Brain microvascular endothelial cell (primary cell): Measurements from ENCODE around the gene NFIX.

ENCODE experiments used
- DNase-seq: peaks from one replicate; pipeline ENCODE4 v3.0.0-alpha.2; 2020
- H3K27ac ChIP-seq: fragments of 250-450 bp; sonication (Bioruptor Pico); 2 replicates; pipeline ENCODE4 v1.5.1; 2020; ENCODE audit warnings: mild to moderate bottlenecking, moderate library complexity
- H3K27me3 ChIP-seq: fragments of 250-450 bp; sonication (Bioruptor Pico); replicated peaks from 2 replicates; pipeline ENCODE4 v1.5.1; 2020; ENCODE audit warnings: mild to moderate bottlenecking
- H3K36me3 ChIP-seq: fragments of 250-450 bp; sonication (Bioruptor Pico); replicated peaks from 2 replicates; pipeline ENCODE4 v1.5.1; 2020; ENCODE audit warnings: mild to moderate bottlenecking
- H3K4me3 ChIP-seq: 2 replicates; pipeline ENCODE4 v1.5.1; 2011; ENCODE audit warnings: low read depth, mild to moderate bottlenecking, control low read depth, low read length, moderate library complexity
- CTCF ChIP-seq: IDR thresholded peaks from 2 replicates; pipeline ENCODE4 v1.5.1; 2011; ENCODE audit warnings: low read depth, mild to moderate bottlenecking, moderate library complexity, low read length, control low read depth, inconsistent platforms; ENCODE audit errors: missing control alignments
- in situ Hi-C: cut with HindIII; loops from 2 replicates; pipeline ENCODE4 v1.10.0; 2017; ENCODE audit warnings: low sequenced_read_pairs, low pct_ligation_motif_present

Gene NFIX

GRCh38 chr19:13024951-13025697 is 29.8 kb downstream of the NFIX start:
- Histone ChIP-seq H3K36me3 (no peaks in the 10 kb centered on the region), H3K27me3 (no peaks in the 10 kb centered on the region), H3K4me3 (peak overlapping the region; percentile 9), H3K27ac (no peak overlapping the region)
- in situ Hi-C loops: no loop called here
- no peak for DNase-seq
- no peak for TF ChIP-seq CTCF

GRCh38 chr19:13025819-13026456 is 30.7 kb downstream of the NFIX start:
- Histone ChIP-seq H3K36me3 (no peaks in the 10 kb centered on the region), H3K27me3 (no peaks in the 10 kb centered on the region), H3K4me3 (no peak overlapping the region), H3K27ac (no peak overlapping the region)
- no peak for TF ChIP-seq CTCF
- in situ Hi-C loops: no loop called here
- no peak for DNase-seq

GRCh38 chr19:13026462-13027370 is 31.4 kb downstream of the NFIX start:
- Histone ChIP-seq H3K36me3 (no peaks in the 10 kb centered on the region), H3K27me3 (no peaks in the 10 kb centered on the region), H3K27ac (no peak overlapping the region), H3K4me3 (no peak overlapping the region)
- no peak for DNase-seq
- in situ Hi-C loops: no loop called here
- no peak for TF ChIP-seq CTCF

GRCh38 chr19:13027557-13027956 is 32.3 kb downstream of the NFIX start:
- DNase-seq: no peak
- no peak overlapping the region for H3K27ac ChIP-seq
- H3K4me3 ChIP-seq: no peak overlapping the region
- no peak for TF ChIP-seq CTCF
- H3K27me3 ChIP-seq: no peaks in the 10 kb centered on the region
- in situ Hi-C loops: no loop called here
- no peaks in the 10 kb centered on the region for H3K36me3 ChIP-seq

GRCh38 chr19:13028027-13028426 is 32.8 kb downstream of the NFIX start:
- H3K27me3 ChIP-seq: no peaks in the 10 kb centered on the region
- no peaks in the 10 kb centered on the region for H3K36me3 ChIP-seq
- DNase-seq: no peak
- no peak for TF ChIP-seq CTCF
- H3K4me3 ChIP-seq: no peak overlapping the region
- in situ Hi-C loops: no loop called here
- no peak overlapping the region for H3K27ac ChIP-seq
